Right lobe of liver (tissue), 6 donors: Measurements from ENCODE around the gene DDX52. TPM values are rescaled to one million over a fixed set of nuclear protein-coding genes. Genes with fewer than 3 reads are reported as not detected.

ENCODE experiments used
- ATAC-seq, 4 donors: fragments of 200-7000 bp; cut with Tn5 transposase; one replicate each; pipeline ENCODE4 v1.9.1; 2020; ENCODE audit warnings: mild to moderate bottlenecking in 4 of 4, moderate library complexity in 4 of 4
- DNase-seq, 3 donors: peaks; one replicate each; pipeline ENCODE4 v3.0.0-alpha.2; 2020
- H3K27ac ChIP-seq, 3 donors: fragments of 200-600 bp; one replicate each; pipeline ENCODE4 v1.8.0; 2022
- H3K27me3 ChIP-seq, 2 donors: fragments of 200-600 bp; one replicate each; pipeline ENCODE4 v1.8.0; 2022
- H3K36me3 ChIP-seq, 4 donors: fragments of 200-600 bp; sonication (generic) in 1 of 4; one replicate each; pipeline versions ENCODE4 v1.5.1 to v1.8.0; 2017 to 2022; ENCODE audit warnings: control low read depth in 1 of 4
- H3K4me1 ChIP-seq, 4 donors: fragments of 200-600 bp; sonication (generic) in 1 of 4; one replicate each; pipeline versions ENCODE4 v1.5.1 to v1.8.0; 2017 to 2022; ENCODE audit warnings: control low read depth in 1 of 4
- H3K4me3 ChIP-seq, 3 donors: fragments of 200-600 bp; one replicate each; pipeline ENCODE4 v1.8.0; 2022
- H3K9me3 ChIP-seq, 4 donors: fragments of 200-600 bp; sonication (generic) in 1 of 4; one replicate each; pipeline versions ENCODE4 v1.5.1 to v1.8.0; 2017 to 2022; ENCODE audit warnings: control low read depth in 1 of 4
- POLR2A ChIP-seq: fragments of 450-650 bp; IDR thresholded peaks from one replicate; pipeline ENCODE4 v1.6.1; 2017; ENCODE audit warnings: antibody characterized with exemption, mild to moderate bottlenecking
- WGBS: methylation state at CpG from one replicate; pipeline ENCODE4 v1.1.6; 2018; ENCODE audit warnings: low coverage, low lambda C conversion rate; ENCODE audit not compliant: insufficient coverage; ENCODE audit errors: missing lambda C conversion rate; 5-methylcytosine and 5-hydroxymethylcytosine counted together
- intact Hi-C, 2 donors: fragments of 100-400 bp; cut with DNase I; formaldehyde crosslinking; loops; one replicate each; pipeline versions ENCODE4 v1.11.2 to v1.14.1; 2022
- total RNA-seq, 6 experiments: library from RNA; depleted of rRNA in 2 of 6; stranded (reverse); fragments of >200 nt in 2 of 6; fragmentation: NEBNext Ultra II Directional in 3 of 6; extraction: Animal tissue kit (Norgen Biotek cat#: 25700) in 3 of 6; gene quantifications; one replicate each; pipeline versions ENCODE4 v1.1.0 to v1.2.4, GENCODE V29; 2016 to 2023
- TF ChIP-seq, protein P1 (sequence below), 4 donors: fragments of 200-600 bp in 3 of 4; fragments of 450-650 bp in 1 of 4; IDR thresholded peaks; one replicate each; pipeline versions ENCODE4 v1.5.1 to v1.8.0; 2016 to 2022; ENCODE audit warnings: antibody characterized with exemption in 4 of 4, mild to moderate bottlenecking in 2 of 4
- donor health status: DM: no; HTN: yes; CAD: no.
- donor health status: DM: no; HTN: no; CAD: no.
- donor health status: DM: no; HTN: no; CAD: no.
- donor health status: DM: no; HTN: yes; CAD: no.
- donor health status: DM: no; HTN: yes; CAD: no.

DDX52 gene
- total RNA-seq, 6 experiments from 2014 or later = 11.8 to 14.4 (median 13.1) TPM

DNA sequence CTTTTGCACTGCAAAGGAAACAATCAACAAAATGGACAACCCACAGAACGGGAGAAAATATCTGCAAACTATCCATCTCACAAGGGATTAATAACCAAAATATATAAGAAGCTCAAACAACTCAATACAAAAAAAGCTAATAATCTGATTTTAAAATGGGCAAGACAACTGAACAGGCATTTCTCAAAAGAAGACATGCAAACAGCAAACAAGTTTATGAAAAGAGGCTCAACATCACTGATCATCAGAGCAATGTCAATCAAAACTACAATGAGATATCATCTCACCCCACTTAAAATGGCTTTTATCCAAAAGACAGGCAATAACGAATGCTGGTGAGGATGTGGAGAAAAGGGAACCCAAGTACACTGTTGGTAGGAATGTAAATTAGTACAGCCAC is 68.8 kb downstream of the DDX52 start:
- intact Hi-C loops = no loop called here
- H3K4me1 ChIP-seq = no peaks in the 10 kb centered on the region
- no peak overlapping the region for H3K4me3 ChIP-seq
- no peak overlapping the region for H3K27ac ChIP-seq
- no peaks in the 10 kb centered on the region for H3K27me3 ChIP-seq
- DNase-seq (no peak), ATAC-seq (no peak)
- H3K36me3 ChIP-seq = peaks cover 0 to 41% (median 14%) of the 10 kb centered on the region in 4 donors
- H3K9me3 ChIP-seq = no peaks in the 10 kb centered on the region
- TF ChIP-seq POLR2A = no peak
- TF ChIP-seq, protein P1, sequence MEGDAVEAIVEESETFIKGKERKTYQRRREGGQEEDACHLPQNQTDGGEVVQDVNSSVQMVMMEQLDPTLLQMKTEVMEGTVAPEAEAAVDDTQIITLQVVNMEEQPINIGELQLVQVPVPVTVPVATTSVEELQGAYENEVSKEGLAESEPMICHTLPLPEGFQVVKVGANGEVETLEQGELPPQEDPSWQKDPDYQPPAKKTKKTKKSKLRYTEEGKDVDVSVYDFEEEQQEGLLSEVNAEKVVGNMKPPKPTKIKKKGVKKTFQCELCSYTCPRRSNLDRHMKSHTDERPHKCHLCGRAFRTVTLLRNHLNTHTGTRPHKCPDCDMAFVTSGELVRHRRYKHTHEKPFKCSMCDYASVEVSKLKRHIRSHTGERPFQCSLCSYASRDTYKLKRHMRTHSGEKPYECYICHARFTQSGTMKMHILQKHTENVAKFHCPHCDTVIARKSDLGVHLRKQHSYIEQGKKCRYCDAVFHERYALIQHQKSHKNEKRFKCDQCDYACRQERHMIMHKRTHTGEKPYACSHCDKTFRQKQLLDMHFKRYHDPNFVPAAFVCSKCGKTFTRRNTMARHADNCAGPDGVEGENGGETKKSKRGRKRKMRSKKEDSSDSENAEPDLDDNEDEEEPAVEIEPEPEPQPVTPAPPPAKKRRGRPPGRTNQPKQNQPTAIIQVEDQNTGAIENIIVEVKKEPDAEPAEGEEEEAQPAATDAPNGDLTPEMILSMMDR (IDR thresholded peaks at IDR 0.05) = no peak
- WGBS = 92% methylated on average over 2 of the region's 2 CpGs

DNA sequence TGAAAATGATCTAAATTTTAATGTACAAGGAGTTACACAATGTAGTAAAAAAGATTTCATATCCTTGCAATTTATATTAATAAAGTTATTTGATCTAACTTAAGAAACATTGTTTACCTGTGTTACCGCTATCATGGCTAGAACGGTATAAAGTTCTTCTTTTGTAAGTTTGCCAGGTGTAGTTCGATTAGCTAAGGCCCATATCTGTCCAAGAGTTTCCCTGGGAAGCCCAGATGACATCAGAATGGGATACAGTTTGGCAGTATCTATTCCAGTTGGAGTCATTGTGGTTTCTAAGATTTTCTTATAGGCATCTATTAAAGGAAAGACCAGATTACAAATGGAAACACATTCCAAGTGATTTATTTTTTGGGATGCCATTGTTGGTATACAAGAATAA is 71.6 kb downstream of the DDX52 start:
- H3K4me3 ChIP-seq = no peak overlapping the region
- H3K27ac ChIP-seq = no peak overlapping the region
- TF ChIP-seq, protein P1 (IDR thresholded peaks at IDR 0.05) = no peak
- no peak for TF ChIP-seq POLR2A
- intact Hi-C loops = no loop called here
- H3K9me3 ChIP-seq = no peaks in the 10 kb centered on the region
- H3K27me3 ChIP-seq = no peaks in the 10 kb centered on the region
- DNase-seq = no peak
- no peaks in the 10 kb centered on the region for H3K4me1 ChIP-seq
- peak in 3 of 4 donors; percentile 59 to 84 (median 76) for ATAC-seq
- 22% methylated on average over 3 of the region's 3 CpGs for WGBS
- peaks cover 0 to 51% (median 28%) of the 10 kb centered on the region in 4 donors for H3K36me3 ChIP-seq

DNA sequence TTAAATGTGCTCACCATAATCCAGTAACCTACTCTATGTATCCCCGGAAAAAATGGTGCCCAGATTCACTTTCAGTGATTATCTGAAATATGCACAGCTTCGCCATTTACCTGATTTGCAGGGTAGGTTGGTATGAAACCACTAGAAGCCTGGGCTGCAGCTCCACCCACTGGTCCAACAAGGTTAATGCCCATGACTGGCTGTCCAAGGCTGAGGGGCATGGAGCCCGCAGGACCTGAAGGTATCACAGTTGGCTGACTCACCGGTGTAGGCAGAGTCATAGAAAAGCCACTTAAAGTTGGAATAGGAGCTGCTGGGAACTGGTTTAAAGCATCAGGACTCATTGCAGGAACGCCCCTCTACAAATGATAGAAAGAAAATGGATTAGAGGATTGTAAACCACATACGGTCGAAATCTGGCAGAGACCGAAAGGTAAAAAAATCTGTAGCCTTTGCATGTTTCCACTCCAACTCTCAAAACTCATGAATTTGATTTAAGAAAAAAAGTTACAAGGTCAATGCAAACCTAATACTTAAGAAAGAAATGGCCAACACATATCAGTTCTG is 72.6 kb downstream of the DDX52 start:
- intact Hi-C loops = no loop called here
- no peak for TF ChIP-seq POLR2A
- TF ChIP-seq, protein P1 (IDR thresholded peaks at IDR 0.05) = peak; percentile 27 to 52 (median 46)
- peaks cover 0 to 53% (median 28%) of the 10 kb centered on the region in 4 donors for H3K36me3 ChIP-seq
- H3K9me3 ChIP-seq = no peaks in the 10 kb centered on the region
- no peaks in the 10 kb centered on the region for H3K27me3 ChIP-seq
- ATAC-seq (peak; percentile 66 to 83 (median 77)), DNase-seq (peak in 1 of 3 donors; percentile 42)
- 95% methylated on average over 8 of the region's 8 CpGs for WGBS
- no peak overlapping the region for H3K27ac ChIP-seq
- H3K4me3 ChIP-seq = no peak overlapping the region
- no peaks in the 10 kb centered on the region for H3K4me1 ChIP-seq

DNA sequence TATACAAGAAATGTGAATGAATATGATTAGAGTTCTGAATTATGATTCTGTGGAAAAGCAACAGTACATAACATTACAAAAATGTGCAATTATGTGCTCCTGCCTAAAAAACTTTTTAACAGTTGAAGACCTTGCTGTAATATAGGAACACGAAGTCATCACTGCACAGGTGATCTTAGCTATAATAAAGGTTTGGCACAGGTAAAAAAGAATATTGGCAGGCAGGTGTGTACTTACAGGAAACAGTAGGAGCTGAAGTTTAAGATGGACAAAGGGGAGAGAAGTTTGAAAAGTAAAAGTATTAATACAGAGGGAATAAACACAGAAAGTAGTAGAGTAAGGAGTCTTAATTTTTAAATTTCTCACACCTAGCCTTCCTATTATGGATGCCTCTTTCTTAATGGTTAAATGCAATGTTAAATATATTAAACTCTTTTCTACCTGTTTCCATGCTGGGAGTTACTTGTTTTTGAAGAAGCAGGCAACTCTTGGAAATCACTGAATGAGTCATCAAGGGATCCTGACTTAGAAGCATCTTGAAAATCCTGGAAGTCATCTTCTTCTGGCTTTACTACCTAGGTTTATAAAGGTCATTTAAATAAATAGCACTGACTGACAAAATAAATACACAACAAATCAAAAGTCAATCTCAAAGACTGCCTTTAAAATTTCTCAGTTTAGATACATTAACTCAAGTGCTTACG is 74.7 kb downstream of the DDX52 start:
- Histone ChIP-seq H3K9me3 (no peaks in the 10 kb centered on the region), H3K27me3 (no peaks in the 10 kb centered on the region), H3K27ac (no peak overlapping the region), H3K4me3 (no peak overlapping the region), H3K36me3 (peaks cover 0 to 63% (median 27%) of the 10 kb centered on the region in 4 donors), H3K4me1 (no peaks in the 10 kb centered on the region)
- no peak for ATAC-seq
- WGBS = 97% methylated on average over 2 of the region's 2 CpGs
- DNase-seq = no peak
- intact Hi-C loops = no loop called here
- TF ChIP-seq, protein P1 (IDR thresholded peaks at IDR 0.05) = no peak
- TF ChIP-seq POLR2A = no peak
